Posterior vena cava (tissue), 2 donors: ENCODE measurements around the gene MAML1. TPM values are rescaled to one million over a fixed set of nuclear protein-coding genes. Genes with fewer than 3 reads are reported as not detected.
"Not testable (repeated sequence)": the region's sequence is repeated elsewhere in the genome, so short reads cannot be mapped to it uniquely, and the experiment has no call there.

Source experiments
- DNase-seq: peaks from one replicate; pipeline ENCODE4 v3.0.0-alpha.2; 2020; ENCODE audit warnings: low spot score
- intact Hi-C, 2 donors: fragments of 100-400 bp; cut with DNase I; formaldehyde crosslinking; loops; one replicate each; pipeline versions ENCODE4 v1.14.1 to v1.14.2; 2022 to 2023
- long read RNA-seq, 2 donors: library from polyadenylated mRNA; unstranded; transcript quantifications; one replicate each; pipeline ENCODE4 v2.0.0, GENCODE V29; 2020 to 2021
- total RNA-seq, 2 donors: library from RNA; stranded (reverse); fragmentation: NEBNext Ultra II Directional; extraction: Animal tissue kit (Norgen Biotek cat#: 25700); gene quantifications; one replicate each; pipeline ENCODE4 v1.2.1, GENCODE V29; 2021
- donor health status: DM: yes; HTN: yes; CAD: no.
- donor health status: DM: yes; HTN: yes; CAD: no.

The MAML1 gene
- 10 to 100 TPM; 22.0 to 22.5 TPM for total RNA-seq
- long read RNA-seq, donor 1, partial matches to known transcripts = 1 of 6 reads
- long read RNA-seq, donor 1, other reads (novel, unspliced or antisense) = 4 of 6 reads
- long read RNA-seq, donor 2, partial matches to known transcripts = 0 of 10 reads
- long read RNA-seq, donor 2, other reads (novel, unspliced or antisense) = 10 of 10 reads

DNA sequence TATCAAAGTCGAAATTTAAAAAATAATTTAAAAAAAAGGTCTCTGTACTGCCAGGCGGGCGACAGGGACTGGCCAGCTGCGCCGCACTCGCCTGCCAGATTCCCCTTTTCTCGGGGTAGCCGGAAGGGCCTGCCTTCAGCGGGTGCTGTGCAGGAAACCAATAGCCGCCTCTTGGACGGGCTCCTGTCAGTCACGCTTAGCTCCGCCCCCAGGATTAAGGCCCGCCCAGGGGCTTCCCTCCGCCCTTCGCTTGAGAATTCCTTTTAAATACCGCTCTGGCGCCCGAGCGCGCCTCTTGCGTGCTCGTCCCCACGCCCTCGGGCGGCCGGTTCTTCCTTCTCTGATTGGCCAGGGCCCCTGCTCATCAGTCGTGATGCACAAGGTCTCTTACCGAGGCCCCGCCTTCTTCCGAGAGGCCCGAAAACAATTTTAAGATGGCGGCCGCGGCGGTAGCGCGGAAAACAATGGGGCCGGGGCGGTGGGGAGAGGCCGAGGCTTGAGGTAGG, at the start of gene MAML1:
MAML1 (plus strand) TSS at position 411 of the 506 bp plus-strand sequence. CDS start 291 bp downstream, outside the sequence.
- peak; percentile 100 for DNase-seq
- intact Hi-C loops = no loop called here

GRCh38 chr5:179689212-179689611, 43.4 kb upstream of the MAML1 start:
- not testable (repeated sequence) for DNase-seq

DNA sequence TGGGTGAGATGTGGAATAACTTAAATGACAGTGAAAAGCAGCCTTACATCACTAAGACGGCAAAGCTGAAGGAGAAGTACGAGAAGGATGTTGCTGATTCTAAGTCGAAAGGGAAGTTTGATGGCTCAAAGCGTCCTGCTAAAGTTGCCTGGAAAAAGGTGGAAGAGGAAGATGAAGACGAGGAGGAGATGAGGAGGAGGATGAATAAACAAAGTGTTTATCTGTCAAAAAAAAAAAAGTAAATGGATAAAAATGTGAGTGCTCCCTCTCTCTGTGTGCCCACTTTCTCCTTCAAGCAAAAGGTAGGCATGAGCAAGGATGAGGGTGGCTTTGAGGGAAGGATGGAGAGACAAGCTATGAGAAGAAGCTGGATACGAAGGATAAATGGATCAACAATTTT, 38.1 kb upstream of the MAML1 start:
- DNase-seq = no peak
- intact Hi-C loops = loop anchor here in 1 of 2 donors (5.0 kb wide), 1 partner anchor 512 kb away; no protein-coding TSS in a partner anchor

More at GRCh38 chr5:179689212-179689611, 43.4 kb upstream of the MAML1 start:
- intact Hi-C loops = not testable (repeated sequence)

- intact Hi-C loops = no loop called here
- DNase-seq = no peak
Measured at GRCh38 chr5:179696603-179697002, 36.0 kb upstream of the MAML1 start.

GRCh38 chr5:179697108-179697507, 35.5 kb upstream of the MAML1 start:
- no peak for DNase-seq
- intact Hi-C loops = no loop called here

- intact Hi-C loops = not testable (repeated sequence)
Measured at GRCh38 chr5:179697543-179697942, 35.1 kb upstream of the MAML1 start.

DNA sequence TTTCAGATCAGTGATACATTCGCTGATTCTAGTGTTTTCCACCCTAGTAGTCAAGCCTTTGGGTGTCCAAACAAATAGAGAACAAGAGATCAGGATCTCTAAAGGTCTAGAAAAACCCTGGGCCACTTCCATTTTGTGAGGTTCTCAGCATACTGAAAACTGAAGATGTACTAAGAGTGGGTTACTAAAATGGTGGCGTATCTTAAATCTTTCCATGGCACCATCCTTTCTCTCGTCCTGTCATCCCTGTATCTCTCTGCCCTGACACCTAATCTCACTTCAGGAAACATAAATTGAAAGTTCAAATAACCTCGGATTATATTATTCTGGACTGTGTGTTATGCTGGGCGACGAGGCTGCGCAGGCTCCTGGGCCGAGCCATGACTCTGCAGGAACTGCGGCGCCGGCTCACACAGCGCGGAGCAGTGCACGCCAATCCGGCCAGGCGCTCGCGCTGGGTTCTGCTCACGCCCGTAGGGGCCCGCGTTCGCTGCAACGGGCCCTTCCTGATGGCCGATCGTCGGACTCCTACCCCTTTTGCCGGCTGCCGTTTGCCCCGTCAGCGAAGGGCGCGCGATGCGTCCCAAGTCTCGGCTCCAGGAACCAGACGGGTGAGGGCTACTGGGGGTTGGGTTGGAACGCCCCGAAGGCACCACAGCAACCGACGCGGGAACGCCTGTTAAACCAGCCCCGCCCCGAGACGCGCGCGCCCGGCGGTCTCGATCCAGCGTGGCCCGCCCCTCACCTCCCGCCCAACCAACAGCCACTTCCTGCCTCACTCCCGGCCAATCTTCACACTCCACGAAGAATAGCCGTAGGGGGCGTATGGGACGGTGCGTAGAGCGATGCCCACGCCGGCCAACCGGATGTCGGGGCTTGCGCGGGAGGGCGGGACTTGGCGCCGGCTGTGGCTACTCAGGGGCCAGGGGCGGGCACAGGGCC, 34.4 kb upstream of the MAML1 start:
- DNase-seq = peak; percentile 100
- intact Hi-C loops = no loop called here

More at GRCh38 chr5:179697543-179697942, 35.1 kb upstream of the MAML1 start:
- peak; percentile 43 for DNase-seq

GRCh38 chr5:179698935-179699615, 33.5 kb upstream of the MAML1 start, which contains the start of gene CANX:
Gene CANX, plus strand, starts transcription at chr5:179698967. Its CDS starts 6,715 bp downstream, at chr5:179705682.
- intact Hi-C loops = no loop called here
- no peak for DNase-seq

- peak; percentile 24 for DNase-seq
- intact Hi-C loops = loop anchor here in 1 of 2 donors (5.0 kb wide), 1 partner anchor 37 kb away; no protein-coding TSS in a partner anchor
Measured at GRCh38 chr5:179699616-179700237, 32.9 kb upstream of the MAML1 start.

DNA sequence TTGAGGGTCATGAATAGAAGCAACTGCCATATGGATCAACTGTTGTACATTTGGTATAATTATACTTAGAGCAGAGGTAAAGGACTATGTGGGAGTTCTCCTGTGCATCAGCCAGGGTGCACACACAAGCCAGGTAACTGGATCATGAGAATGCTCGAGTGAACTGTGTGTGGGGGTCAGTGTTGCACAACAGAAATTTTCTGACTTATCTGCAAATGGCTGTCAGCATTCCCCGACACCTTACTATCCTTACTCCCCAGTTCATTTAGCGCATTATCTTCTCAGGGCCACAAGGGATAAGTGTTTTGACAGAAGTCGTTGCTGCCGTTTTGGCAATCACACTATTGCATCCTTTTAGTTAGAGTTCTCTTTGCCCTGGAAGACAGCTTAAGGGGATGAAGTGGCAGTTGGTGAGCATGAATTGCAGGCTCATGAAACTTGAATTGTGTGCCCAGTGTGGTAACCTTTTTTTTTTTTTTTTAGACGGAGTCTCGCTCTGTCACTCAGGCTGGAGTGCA, 32.2 kb upstream of the MAML1 start:
- intact Hi-C loops = loop anchor here in 1 of 2 donors (5.0 kb wide), 1 partner anchor 38 kb away; no protein-coding TSS in a partner anchor
- DNase-seq = peak; percentile 18

DNA sequence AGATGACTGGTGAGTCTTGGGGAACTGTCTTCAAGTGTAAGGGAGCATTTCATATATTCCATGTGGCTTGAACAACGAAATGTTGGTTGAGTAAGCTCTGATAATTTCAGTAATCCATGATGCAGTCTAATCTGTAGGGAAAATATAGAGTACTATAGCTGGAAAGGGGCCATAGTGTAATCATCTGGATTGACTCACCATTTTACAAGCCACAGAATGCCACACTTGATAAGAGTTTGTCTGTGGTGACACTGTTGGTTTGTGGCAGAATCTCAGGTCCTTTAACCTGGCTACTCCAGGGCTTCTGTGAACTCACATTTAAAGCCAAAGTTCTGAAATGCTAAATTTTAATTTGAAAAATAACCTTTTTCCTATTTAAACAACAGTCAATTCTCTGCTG, 16.3 kb upstream of the MAML1 start:
- intact Hi-C loops = no loop called here
- DNase-seq = no peak

GRCh38 chr5:179720222-179720621, 12.4 kb upstream of the MAML1 start:
- peak; percentile 32 for DNase-seq
- intact Hi-C loops = no loop called here

DNA sequence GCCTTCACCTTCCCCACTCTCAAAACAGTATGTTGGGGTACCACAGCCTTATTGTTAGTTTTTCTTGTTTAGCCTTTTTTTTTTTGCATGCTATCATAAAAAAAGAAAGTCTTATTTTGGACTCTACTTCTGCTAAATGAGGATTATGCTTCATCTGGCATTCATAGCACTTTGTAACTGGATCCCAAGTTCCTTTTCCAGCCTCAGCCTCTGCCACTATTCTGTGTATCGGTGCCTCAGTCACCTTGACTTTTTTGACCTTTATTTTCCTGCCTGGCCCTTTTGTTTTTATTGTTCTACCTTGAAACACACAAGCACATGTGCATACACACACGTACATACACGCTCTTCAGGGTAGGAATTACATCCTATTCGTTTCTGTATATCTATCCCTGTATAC, 8.5 kb upstream of the MAML1 start:
- intact Hi-C loops = no loop called here
- DNase-seq = no peak

DNA sequence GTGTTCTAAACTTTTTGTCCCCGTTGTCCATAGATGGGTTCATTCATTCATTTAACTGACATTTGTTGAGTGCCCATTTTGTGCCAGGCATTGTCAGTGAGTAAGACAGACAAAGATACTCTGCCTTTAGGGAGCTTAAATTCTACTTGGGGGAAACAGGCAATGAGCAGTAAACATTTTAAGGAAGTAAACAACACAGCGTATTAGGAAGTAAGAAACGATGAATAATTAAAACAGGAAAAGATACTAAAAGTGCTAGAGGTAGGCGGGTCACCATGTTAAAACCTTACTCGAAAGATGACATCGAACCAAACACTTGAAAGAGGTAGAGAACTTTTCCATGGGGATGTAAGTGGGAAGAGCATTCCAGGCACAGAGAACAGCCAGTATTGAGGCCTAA, 5.5 kb upstream of the MAML1 start:
- intact Hi-C loops = no loop called here
- DNase-seq = no peak

GRCh38 chr5:179729303-179729702, 3.3 kb upstream of the MAML1 start:
- DNase-seq = no peak
- intact Hi-C loops = loop anchor here in 1 of 2 donors (2.0 kb wide), 1 partner anchor 17 kb away; no protein-coding TSS in a partner anchor

- intact Hi-C loops = loop anchor here in 1 of 2 donors (2.0 kb wide), 1 partner anchor 17 kb away; no protein-coding TSS in a partner anchor
- DNase-seq = no peak
Measured at GRCh38 chr5:179729727-179730126, 2.9 kb upstream of the MAML1 start.

DNA sequence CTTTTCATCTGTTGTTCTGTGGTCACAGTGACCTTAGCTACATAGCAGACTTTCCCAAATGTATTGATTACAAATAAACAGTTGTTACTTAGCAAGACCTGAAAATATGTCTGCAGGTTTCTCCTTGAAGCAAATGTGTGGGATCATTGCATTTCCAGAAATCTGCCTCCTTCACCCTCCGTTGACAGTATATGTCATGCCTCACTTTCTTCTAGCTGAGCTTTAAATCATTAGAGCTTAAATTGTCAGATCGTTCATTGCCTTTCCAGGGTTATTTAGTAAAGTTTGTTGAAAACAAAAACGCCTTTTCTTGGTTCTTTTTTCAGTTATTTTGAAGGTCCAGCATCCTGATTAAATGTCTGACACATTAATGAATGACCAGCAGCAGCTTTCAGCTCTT, 2.3 kb upstream of the MAML1 start:
- intact Hi-C loops = no loop called here
- no peak for DNase-seq

- intact Hi-C loops = no loop called here
- no peak for DNase-seq
Measured at GRCh38 chr5:179730852-179731251, 1.8 kb upstream of the MAML1 start.
